BE2C (cell line): Measurements from ENCODE around the gene IGF1.

ENCODE experiments used
- DNase-seq: peaks from one replicate; pipeline ENCODE4 v3.0.0-alpha.2; 2020
- H3K27me3 ChIP-seq: fragments of 250-450 bp; sonication (Bioruptor Pico); 2 replicates; pipeline ENCODE4 v1.5.1; 2020; ENCODE audit warnings: mild to moderate bottlenecking
- H3K36me3 ChIP-seq: fragments of 250-450 bp; sonication (Bioruptor Pico); 2 replicates; pipeline ENCODE4 v1.5.1; 2020; ENCODE audit warnings: mild to moderate bottlenecking
- H3K4me1 ChIP-seq: fragments of 250-450 bp; sonication (Bioruptor Pico); 2 replicates; pipeline ENCODE4 v1.5.1; 2020
- H3K4me3 ChIP-seq: 2 replicates; pipeline ENCODE4 v1.5.1; 2011; ENCODE audit warnings: low read depth, low read length
- H3K9me3 ChIP-seq: fragments of 250-450 bp; sonication (Bioruptor Pico); 2 replicates; pipeline ENCODE4 v1.5.1; 2020
- TF ChIP-seq, protein P1 (sequence below): IDR thresholded peaks from 2 replicates; pipeline ENCODE4 v1.5.1; 2012; ENCODE audit warnings: mild to moderate bottlenecking, low read depth, low read length

The IGF1 gene

GRCh38 chr12:102435827-102436436 is 44.4 kb downstream of the IGF1 start:
- no peak overlapping the region for H3K4me3 ChIP-seq
- DNase-seq, result no peak
- TF ChIP-seq, protein P1, sequence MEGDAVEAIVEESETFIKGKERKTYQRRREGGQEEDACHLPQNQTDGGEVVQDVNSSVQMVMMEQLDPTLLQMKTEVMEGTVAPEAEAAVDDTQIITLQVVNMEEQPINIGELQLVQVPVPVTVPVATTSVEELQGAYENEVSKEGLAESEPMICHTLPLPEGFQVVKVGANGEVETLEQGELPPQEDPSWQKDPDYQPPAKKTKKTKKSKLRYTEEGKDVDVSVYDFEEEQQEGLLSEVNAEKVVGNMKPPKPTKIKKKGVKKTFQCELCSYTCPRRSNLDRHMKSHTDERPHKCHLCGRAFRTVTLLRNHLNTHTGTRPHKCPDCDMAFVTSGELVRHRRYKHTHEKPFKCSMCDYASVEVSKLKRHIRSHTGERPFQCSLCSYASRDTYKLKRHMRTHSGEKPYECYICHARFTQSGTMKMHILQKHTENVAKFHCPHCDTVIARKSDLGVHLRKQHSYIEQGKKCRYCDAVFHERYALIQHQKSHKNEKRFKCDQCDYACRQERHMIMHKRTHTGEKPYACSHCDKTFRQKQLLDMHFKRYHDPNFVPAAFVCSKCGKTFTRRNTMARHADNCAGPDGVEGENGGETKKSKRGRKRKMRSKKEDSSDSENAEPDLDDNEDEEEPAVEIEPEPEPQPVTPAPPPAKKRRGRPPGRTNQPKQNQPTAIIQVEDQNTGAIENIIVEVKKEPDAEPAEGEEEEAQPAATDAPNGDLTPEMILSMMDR, result no peak
- H3K4me1 ChIP-seq, result no peaks in the 10 kb centered on the region
- no peaks in the 10 kb centered on the region for H3K9me3 ChIP-seq
- H3K36me3 ChIP-seq, result no peaks in the 10 kb centered on the region
- H3K27me3 ChIP-seq, result no peaks in the 10 kb centered on the region

- Histone ChIP-seq H3K4me3 (no peak overlapping the region), H3K4me1 (no peaks in the 10 kb centered on the region), H3K9me3 (no peaks in the 10 kb centered on the region), H3K27me3 (no peaks in the 10 kb centered on the region), H3K36me3 (no peaks in the 10 kb centered on the region)
- DNase-seq, result no peak
- TF ChIP-seq, protein P1, result no peak
These were observed 47.1 kb downstream of the IGF1 start for GRCh38 chr12:102433304-102433703.

DNA sequence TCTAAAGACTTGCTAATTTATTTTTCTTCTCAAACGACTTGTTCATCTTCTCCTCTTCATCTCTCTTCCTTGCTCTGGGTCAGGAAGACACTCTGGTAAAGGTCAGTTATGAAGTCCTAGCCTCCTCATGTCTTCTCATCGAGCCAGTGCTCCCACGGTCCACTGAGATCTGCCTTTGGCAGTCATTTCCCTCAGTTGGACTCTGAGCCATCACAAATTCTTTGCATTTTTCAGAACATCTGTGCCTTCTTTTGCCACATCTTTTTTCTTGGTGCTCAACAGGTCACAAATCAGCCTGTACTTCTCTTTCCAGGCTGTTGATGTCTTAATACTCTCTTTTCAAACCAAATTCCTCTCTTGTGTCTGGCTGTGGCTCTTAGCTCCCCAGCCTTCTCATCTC is 49.7 kb downstream of the IGF1 start:
- TF ChIP-seq, protein P1, result no peak
- Histone ChIP-seq H3K4me3 (no peak overlapping the region), H3K4me1 (no peaks in the 10 kb centered on the region), H3K9me3 (no peaks in the 10 kb centered on the region), H3K36me3 (no peaks in the 10 kb centered on the region), H3K27me3 (no peaks in the 10 kb centered on the region)
- no peak for DNase-seq

- TF ChIP-seq, protein P1, result no peak
- Histone ChIP-seq H3K27me3 (no peaks in the 10 kb centered on the region), H3K9me3 (no peaks in the 10 kb centered on the region), H3K4me1 (no peaks in the 10 kb centered on the region), H3K4me3 (no peak overlapping the region), H3K36me3 (no peaks in the 10 kb centered on the region)
- DNase-seq, result no peak
These were observed 50.9 kb downstream of the IGF1 start for GRCh38 chr12:102429211-102430154.

DNA sequence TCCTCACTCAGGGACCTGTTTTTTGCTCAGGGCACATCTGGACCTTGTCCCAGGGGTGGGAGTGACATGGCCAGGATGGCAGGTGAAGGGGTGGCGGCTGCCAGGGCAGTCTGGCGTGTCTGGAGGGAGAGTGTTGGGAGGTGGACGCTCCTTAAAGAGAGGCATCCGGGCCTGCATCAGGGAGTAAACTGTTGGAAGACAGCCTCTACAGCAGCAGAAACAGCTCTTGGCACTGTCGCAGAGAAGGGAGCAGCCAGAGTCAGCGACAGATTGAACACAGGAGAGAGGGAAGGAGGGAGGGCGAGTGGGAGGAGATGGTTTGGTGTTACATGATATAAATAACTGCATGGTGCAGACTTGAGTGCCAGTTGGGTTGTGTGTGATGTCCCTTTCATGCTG is 52.8 kb downstream of the IGF1 start:
- H3K36me3 ChIP-seq, result no peaks in the 10 kb centered on the region
- H3K27me3 ChIP-seq, result no peaks in the 10 kb centered on the region
- H3K4me3 ChIP-seq, result no peak overlapping the region
- no peaks in the 10 kb centered on the region for H3K4me1 ChIP-seq
- DNase-seq, result no peak
- H3K9me3 ChIP-seq, result no peaks in the 10 kb centered on the region
- TF ChIP-seq, protein P1, result no peak
